H1 (cell line): ENCODE results near the gene PRKCA. TPM values are rescaled to one million over a fixed set of nuclear protein-coding genes. Genes with fewer than 3 reads are reported as not detected.

ENCODE experiments used
- CTCF ChIA-PET: fragments of 300-600 bp; sonication (Branson Sonifier 250); formaldehyde crosslinking; loops from one replicate; lab custom pipeline; 2021; ENCODE audit not compliant: partially characterized antibody; lab: Charles Lee
- POLR2A ChIA-PET: fragments of 300-600 bp; sonication (Branson Sonifier 250); formaldehyde crosslinking; loops from one replicate; lab custom pipeline; 2021; ENCODE audit warnings: inconsistent platforms; ENCODE audit not compliant: partially characterized antibody; lab: Charles Lee
- DNase-seq, 2 experiments: peaks; one replicate each; pipeline versions ENCODE4 v3.0.0 to v3.0.0-alpha.2; 2010 to 2022; ENCODE audit warnings: low spot score in 2 of 2, low read depth in 1 of 2, mixed read lengths in 1 of 2
- FAIRE-seq: peaks from 2 replicates; lab custom pipeline; 2011; peaks lifted over from hg19 to GRCh38; lab: Jason Lieb, UNC
- H2AFZ ChIP-seq: 2 replicates; pipeline ENCODE4 v1.8.1; 2012; ENCODE audit warnings: low read length, inconsistent platforms
- H2AK5ac ChIP-seq: 2 replicates; pipeline ENCODE4 v1.6.1; 2013; ENCODE audit warnings: low read depth, low read length
- H2BK120ac ChIP-seq: replicated peaks from 2 replicates; pipeline ENCODE3; 2013; ENCODE audit warnings: low read depth, low read length, inconsistent platforms
- H2BK12ac ChIP-seq: 2 replicates; pipeline ENCODE4 v1.6.1; 2013; ENCODE audit warnings: low read depth, low read length
- H2BK15ac ChIP-seq: 2 replicates; pipeline ENCODE4 v1.6.1; 2013; ENCODE audit warnings: low read length
- H2BK20ac ChIP-seq: 2 replicates; pipeline ENCODE4 v1.6.1; 2013; ENCODE audit warnings: low read length
- H2BK5ac ChIP-seq: 2 replicates; pipeline ENCODE4 v1.6.1; 2013; ENCODE audit warnings: low read depth, low read length
- H3K14ac ChIP-seq: 2 replicates; pipeline ENCODE4 v1.6.1; 2013; ENCODE audit warnings: inconsistent platforms; ENCODE audit not compliant: insufficient read length
- H3K18ac ChIP-seq: 2 replicates; pipeline ENCODE4 v1.6.1; 2013; ENCODE audit warnings: low read length; ENCODE audit errors: extremely low read depth
- H3K23ac ChIP-seq: 2 replicates; pipeline ENCODE4 v1.6.1; 2013; ENCODE audit warnings: inconsistent platforms; ENCODE audit not compliant: insufficient read length
- H3K23me2 ChIP-seq: 2 replicates; pipeline ENCODE4 v1.6.1; 2013; ENCODE audit warnings: low read depth, low read length
- H3K27ac ChIP-seq: 2 replicates; pipeline ENCODE4 v1.6.1; 2011; ENCODE audit warnings: low read depth, low read length, inconsistent platforms
- H3K27me3 ChIP-seq, 4 experiments: replicated peaks in 1 of 4; 1 replicate in 1 of 4; 2 replicates in 3 of 4; pipeline versions ENCODE4 v1.6.1 to v1.8.1; 2011 to 2013; ENCODE audit warnings: low read length in 3 of 4, mild to moderate bottlenecking in 3 of 4, inconsistent platforms in 2 of 4, mixed read lengths in 2 of 4, moderate library complexity in 1 of 4; ENCODE audit not compliant: control insufficient read depth in 3 of 4, insufficient read depth in 3 of 4; ENCODE audit errors: extremely low read depth in 1 of 4
- H3K36me3 ChIP-seq, 4 experiments: 2 replicates each; pipeline versions ENCODE4 v1.6.1 to v1.8.1; 2011 to 2013; ENCODE audit warnings: mild to moderate bottlenecking in 4 of 4, low read length in 3 of 4, moderate library complexity in 2 of 4, control low read depth in 1 of 4, inconsistent platforms in 1 of 4; ENCODE audit not compliant: insufficient read depth in 4 of 4, control insufficient read depth in 2 of 4
- H3K4ac ChIP-seq: replicated peaks from 2 replicates; pipeline ENCODE3; 2013; ENCODE audit warnings: low read length, low read depth, mixed read lengths, inconsistent platforms; ENCODE audit not compliant: insufficient read length
- H3K4me1 ChIP-seq, 4 experiments: replicated peaks in 1 of 4; 1 replicate in 1 of 4; 2 replicates in 3 of 4; pipeline versions ENCODE4 v1.6.1 to v1.8.1; 2011 to 2013; ENCODE audit warnings: low read length in 3 of 4, inconsistent platforms in 2 of 4, mixed read lengths in 1 of 4; ENCODE audit not compliant: insufficient read depth in 4 of 4, control insufficient read depth in 3 of 4
- H3K4me2 ChIP-seq, 2 experiments: 2 replicates each; pipeline versions ENCODE4 v1.6.1 to v1.8.1; 2011 to 2013; ENCODE audit warnings: low read depth in 2 of 2, low read length in 2 of 2, control low read depth in 1 of 2, inconsistent platforms in 1 of 2, mild to moderate bottlenecking in 1 of 2; ENCODE audit not compliant: insufficient read depth in 1 of 2
- H3K4me3 ChIP-seq, 4 experiments: fragments of 200-600, 300-600 bp in 1 of 4; sonication (generic), shearing (Covaris generic), sonication (Bioruptor Twin) in 1 of 4; 2 replicates each; pipeline versions ENCODE4 v1.5.1 to v1.8.1; 2011 to 2016; ENCODE audit warnings: low read length in 4 of 4, low read depth in 3 of 4, control low read depth in 2 of 4, inconsistent platforms in 2 of 4, mild to moderate bottlenecking in 2 of 4, mixed read lengths in 1 of 4, moderate library complexity in 1 of 4; ENCODE audit not compliant: insufficient read depth in 2 of 4; ENCODE audit errors: extremely low read depth in 1 of 4
- H3K56ac ChIP-seq: replicated peaks from 2 replicates; pipeline ENCODE3; 2013; ENCODE audit warnings: low read depth, mild to moderate bottlenecking, mixed read lengths, low read length, inconsistent platforms; ENCODE audit not compliant: insufficient read length
- H3K79me1 ChIP-seq: 2 replicates; pipeline ENCODE4 v1.6.1; 2013; ENCODE audit warnings: low read depth, low read length, control low read depth
- H3K79me2 ChIP-seq, 2 experiments: 2 replicates each; pipeline versions ENCODE4 v1.6.1 to v1.8.1; 2012 to 2013; ENCODE audit warnings: low read length in 2 of 2, mild to moderate bottlenecking in 2 of 2, inconsistent platforms in 1 of 2; ENCODE audit not compliant: insufficient read depth in 2 of 2, control insufficient read depth in 1 of 2
- H3K9ac ChIP-seq, 4 experiments: replicated peaks in 1 of 4; 1 replicate in 1 of 4; 2 replicates in 3 of 4; pipeline versions ENCODE4 v1.6.1 to v1.8.1; 2011 to 2013; ENCODE audit warnings: low read depth in 3 of 4, low read length in 3 of 4, control low read depth in 2 of 4, mild to moderate bottlenecking in 2 of 4, moderate library complexity in 2 of 4, inconsistent platforms in 1 of 4; ENCODE audit errors: extremely low read depth in 1 of 4
- H3K9me3 ChIP-seq, 2 experiments: 2 replicates each; pipeline versions ENCODE4 v1.6.1 to v1.8.1; 2012 to 2013; ENCODE audit warnings: mild to moderate bottlenecking in 2 of 2, moderate library complexity in 2 of 2, control low read depth in 1 of 2, inconsistent platforms in 1 of 2, low read depth in 1 of 2, low read length in 1 of 2, mixed read lengths in 1 of 2; ENCODE audit not compliant: insufficient read depth in 2 of 2
- H4K20me1 ChIP-seq, 2 experiments: replicated peaks in 1 of 2; 2 replicates each; pipeline versions ENCODE3 to v1.8.1; 2011 to 2013; ENCODE audit warnings: inconsistent platforms in 2 of 2, low read length in 2 of 2, mild to moderate bottlenecking in 1 of 2; ENCODE audit not compliant: insufficient read depth in 2 of 2, control insufficient read depth in 1 of 2
- H4K5ac ChIP-seq: 2 replicates; pipeline ENCODE4 v1.6.1; 2013; ENCODE audit warnings: low read length, low read depth, mixed read lengths, inconsistent platforms; ENCODE audit not compliant: insufficient read length
- H4K8ac ChIP-seq: 2 replicates; pipeline ENCODE4 v1.8.0; 2013; ENCODE audit warnings: mild to moderate bottlenecking, moderate library complexity, low read length, inconsistent platforms; ENCODE audit not compliant: insufficient read depth; ENCODE audit errors: extremely low read depth
- H4K91ac ChIP-seq: replicated peaks from 2 replicates; pipeline ENCODE3; 2013; ENCODE audit warnings: low read length, mixed read lengths, inconsistent platforms; ENCODE audit not compliant: insufficient read length
- CTBP2 ChIP-seq: IDR thresholded peaks from 2 replicates; pipeline ENCODE4 v1.7.0; 2011; ENCODE audit warnings: borderline replicate concordance, mild to moderate bottlenecking, moderate library complexity, mixed read lengths, low read length; ENCODE audit not compliant: insufficient read depth, insufficient read length
- JUN ChIP-seq: IDR thresholded peaks from 2 replicates; pipeline ENCODE4 v1.6.1; 2011; ENCODE audit warnings: low read depth, mild to moderate bottlenecking, improper control_type of control experiment, low read length
- TAF1 ChIP-seq: IDR thresholded peaks from 2 replicates; pipeline ENCODE4 v1.6.1; 2011; ENCODE audit warnings: mild to moderate bottlenecking, low read depth, low read length
- TCF12 ChIP-seq: IDR thresholded peaks from 2 replicates; pipeline ENCODE4 v1.6.1; 2011; ENCODE audit warnings: low read depth, mild to moderate bottlenecking, low read length
- WGBS, 2 experiments: shearing (Covaris generic) in 1 of 2; methylation state at CpG; one replicate each; pipeline versions ENCODE4 v1.1.6 to v1.1.7; 2013 to 2015; ENCODE audit warnings: low lambda C conversion rate in 2 of 2, mixed read lengths in 2 of 2, inconsistent platforms in 1 of 2, low coverage in 1 of 2, missing lambda C conversion rate in 1 of 2; ENCODE audit not compliant: insufficient replicate concordance in 2 of 2, insufficient coverage in 1 of 2, insufficient read length in 1 of 2; ENCODE audit errors: extremely low coverage in 1 of 2, missing lambda C conversion rate in 1 of 2; 5-methylcytosine and 5-hydroxymethylcytosine counted together
- polyA plus RNA-seq, 7 experiments: library from polyadenylated mRNA; depleted of rRNA in 3 of 7; stranded (reverse) in 5 of 7; unstranded in 2 of 7; fragments of >200 nt in 5 of 7; fragments of 200-250 nt in 2 of 7; gene quantifications; 1 replicate in 5 of 7; 2 replicates in 1 of 7; 4 replicates in 1 of 7; pipeline versions ENCODE4 v1.2.1 to v1.2.3, GENCODE V29; 2011 to 2013; ENCODE audit warnings: missing spikeins in 2 of 7, mixed read lengths in 2 of 7
- total RNA-seq: library from RNA; stranded (reverse); fragmentation: NEBNext Ultra II Directional; extraction: Animal tissue kit (Norgen Biotek cat#: 25700); gene quantifications from 2 replicates; pipeline ENCODE4 v1.2.1, GENCODE V29; 2021

Gene PRKCA
- total and polyA plus RNA-seq, 2 of the 8 experiments (the other 6 are each of a cell fraction or from before 2014, with no cell fraction given): 5.8 to 17.8 TPM

GRCh38 chr17:66584927-66585326 is 282.5 kb downstream of the PRKCA start:
- H3K27me3 ChIP-seq: no peaks in the 10 kb centered on the region
- TF ChIP-seq CTBP2: no peak
- TF ChIP-seq TAF1: no peak
- TF ChIP-seq JUN: no peak
- no peak for TF ChIP-seq TCF12
- TF ChIP-seq, all 59 proteins: peak for 0
- Histone ChIP-seq H2AFZ (no peak overlapping the region), H3K14ac (no peak overlapping the region), H3K4ac (no peak overlapping the region), H4K5ac (no peak overlapping the region), H3K4me1 (peaks cover 0 to 3% (median 0%) of the 10 kb centered on the region in 4 experiments; a peak in 3 of 7 replicates), H3K9me3 (no peaks in the 10 kb centered on the region; a peak in 1 of 4 replicates), H2BK120ac (no peak overlapping the region), H3K4me2 (no peak overlapping the region), H2BK5ac (no peak overlapping the region), H3K23me2 (no peaks in the 10 kb centered on the region), H2AK5ac (no peak overlapping the region), H3K4me3 (no peak overlapping the region), H2BK15ac (no peak overlapping the region), H3K9ac (no peak overlapping the region), H3K56ac (no peak overlapping the region), H2BK20ac (no peak overlapping the region), H2BK12ac (no peak overlapping the region), H3K79me2 (no peaks in the 10 kb centered on the region), H3K36me3 (no peaks in the 10 kb centered on the region), H4K91ac (no peak overlapping the region), H3K27ac (no peak overlapping the region), H4K8ac (no peak overlapping the region), H3K18ac (no peak overlapping the region), H3K79me1 (no peaks in the 10 kb centered on the region), H3K23ac (no peak overlapping the region), H4K20me1 (no peaks in the 10 kb centered on the region)
- DNase-seq (no peak), FAIRE-seq (no peak)
- POLR2A ChIA-PET: interaction anchor here (1.0 kb wide), 1 partner anchor 9 kb away, joined by 3 read pairs; no protein-coding TSS in a partner anchor
- 96% methylated on average over 4 of the region's 4 CpGs; no CpG with 5 or more reads in 1 of the 2 experiments for WGBS, 2 experiments
- CTCF ChIA-PET: no interaction called here
